HCT116 (cell line): ENCODE measurements around the gene ARMH1. TPM values are rescaled to one million over a fixed set of nuclear protein-coding genes. Genes with fewer than 3 reads are reported as not detected.
A peak's percentile ranks its signal among the peaks of the same experiment; 100 is the strongest.
"Not testable (repeated sequence)": the region's sequence is repeated elsewhere in the genome, so short reads cannot be mapped to it uniquely, and the experiment has no call there.

Experiments
- ATAC-seq: fragments of 200-7000 bp; cut with Tn5 transposase; 2 replicates; pipeline ENCODE4 v1.9.1; 2020; ENCODE audit warnings: mild to moderate bottlenecking, moderate library complexity
- BruUV-seq: library from RNA; stranded (reverse); fragments of 400-500 nt; replicated peaks from 2 replicates; lab custom pipeline; 2021; lab: Mats Ljungman, UMichigan
- CTCF ChIA-PET: fragments of 300-600 bp; sonication (Branson Sonifier 250); formaldehyde crosslinking; loops from one replicate; lab custom pipeline; 2021; ENCODE audit warnings: antibody characterized with exemption; lab: Charles Lee
- POLR2A ChIA-PET: fragments of 300-600, 350-600 bp; sonication (Branson Sonifier 250); formaldehyde crosslinking; loops from one replicate; lab custom pipeline; 2021; ENCODE audit warnings: antibody characterized with exemption; lab: Charles Lee
- RAD21 ChIA-PET, 2 experiments: fragments of 300-600 bp; sonication (Branson Sonifier 250); formaldehyde crosslinking; loops; one replicate each; lab custom pipeline; 2023; ENCODE audit warnings: low total read pairs in 2 of 2; ENCODE audit not compliant: uncharacterized antibody in 2 of 2, unreplicated experiment in 2 of 2, low non-redundant PET in 1 of 2; lab: Charles Lee
- DNase-seq: peaks from one replicate; pipeline ENCODE4 v3.0.0-alpha.2; 2010; ENCODE audit warnings: low read depth, low spot score
- H2AFZ ChIP-seq: fragments of 200-600 bp; shearing (Covaris generic), sonication (generic); 2 replicates; pipeline ENCODE4 v1.6.1; 2017; ENCODE audit warnings: low read depth, mixed run types, mixed read lengths, antibody characterized with exemption, low read length; ENCODE audit not compliant: poor library complexity, severe bottlenecking
- H3K27ac ChIP-seq: 2 replicates; pipeline ENCODE4 v1.5.1; 2012; ENCODE audit warnings: low read depth, low read length
- H3K27me3 ChIP-seq: fragments of 200-600 bp; sonication (generic); 2 replicates; pipeline ENCODE4 v1.6.1; 2016; ENCODE audit warnings: mixed run types, low read length, mixed read lengths; ENCODE audit not compliant: insufficient read depth
- H3K36me3 ChIP-seq, 2 experiments: fragments of 200-500 bp in 1 of 2; fragments of 200-600 bp in 1 of 2; sonication (Bioruptor generic) in 1 of 2; sonication (generic) in 1 of 2; 2 replicates each; pipeline versions ENCODE4 v1.5.1 to v1.6.1; 2014 to 2016; ENCODE audit warnings: low read length in 2 of 2, inconsistent platforms in 1 of 2, mixed read lengths in 1 of 2, mixed run types in 1 of 2; ENCODE audit not compliant: insufficient read depth in 2 of 2, control insufficient read depth in 1 of 2
- H3K4me1 ChIP-seq, 2 experiments: fragments of 200-600 bp in 1 of 2; sonication (generic) in 1 of 2; 2 replicates each; pipeline versions ENCODE4 v1.5.1 to v1.6.1; 2012 to 2017; ENCODE audit warnings: low read length in 2 of 2, inconsistent platforms in 1 of 2, mild to moderate bottlenecking in 1 of 2, mixed read lengths in 1 of 2, mixed run types in 1 of 2, moderate library complexity in 1 of 2; ENCODE audit not compliant: insufficient read depth in 2 of 2, control insufficient read depth in 1 of 2
- H3K4me2 ChIP-seq: fragments of 200-600 bp; sonication (generic); 2 replicates; pipeline ENCODE4 v1.6.1; 2017; ENCODE audit warnings: mixed run types, low read length, mixed read lengths
- H3K4me3 ChIP-seq, 2 experiments: fragments of 200-600 bp in 1 of 2; sonication (generic) in 1 of 2; replicated peaks in 1 of 2; 2 replicates each; pipeline ENCODE4 v1.5.1; 2011 to 2016; ENCODE audit warnings: low read length in 2 of 2, control low read depth in 1 of 2, low read depth in 1 of 2, mild to moderate bottlenecking in 1 of 2, mixed read lengths in 1 of 2, mixed run types in 1 of 2
- H3K79me2 ChIP-seq: fragments of 200-600 bp; sonication (generic); 2 replicates; pipeline ENCODE4 v1.6.1; 2017; ENCODE audit warnings: mild to moderate bottlenecking, mixed run types, low read length, moderate library complexity, mixed read lengths; ENCODE audit not compliant: insufficient read depth
- H3K9ac ChIP-seq: fragments of 200-600 bp; sonication (generic); 2 replicates; pipeline ENCODE4 v1.6.1; 2016; ENCODE audit warnings: low read length, mixed read lengths
- H3K9me2 ChIP-seq: fragments of 200-600 bp; sonication (generic), shearing (Covaris generic); 2 replicates; pipeline ENCODE4 v1.6.1; 2017; ENCODE audit warnings: mixed run types, mild to moderate bottlenecking, moderate library complexity; ENCODE audit not compliant: insufficient read depth
- H3K9me3 ChIP-seq, 2 experiments: fragments of 200-500 bp in 1 of 2; fragments of 200-600 bp in 1 of 2; sonication (Bioruptor generic) in 1 of 2; sonication (generic) in 1 of 2; 2 replicates each; pipeline ENCODE4 v1.6.1; 2014 to 2017; ENCODE audit warnings: low read length in 2 of 2, mixed read lengths in 2 of 2, inconsistent platforms in 1 of 2, low read depth in 1 of 2, mild to moderate bottlenecking in 1 of 2, mixed run types in 1 of 2, moderate library complexity in 1 of 2; ENCODE audit not compliant: control insufficient read depth in 1 of 2, insufficient read depth in 1 of 2
- H4K20me1 ChIP-seq: fragments of 200-600 bp; sonication (generic), shearing (Covaris generic); 2 replicates; pipeline ENCODE4 v1.6.1; 2017; ENCODE audit warnings: mixed run types, mild to moderate bottlenecking, moderate library complexity; ENCODE audit not compliant: insufficient read depth
- ATF3 ChIP-seq: IDR thresholded peaks from 2 replicates; pipeline ENCODE4 v1.6.1; 2012
- ELF1 ChIP-seq: IDR thresholded peaks from 2 replicates; pipeline ENCODE4 v1.6.1; 2012; ENCODE audit warnings: low read depth, borderline replicate concordance
- MAX ChIP-seq: IDR thresholded peaks from 2 replicates; pipeline ENCODE4 v1.6.1; 2012
- POLR2AphosphoS5 ChIP-seq: IDR thresholded peaks from 2 replicates; pipeline ENCODE4 v1.6.1; 2011; ENCODE audit warnings: mild to moderate bottlenecking, low read depth, low read length, moderate library complexity
- SP1 ChIP-seq: IDR thresholded peaks from 2 replicates; pipeline ENCODE4 v1.6.1; 2012; ENCODE audit warnings: low read depth
- ZFX ChIP-seq: fragments of 450-650 bp; IDR thresholded peaks from 2 replicates; pipeline ENCODE4 v1.6.1; 2017
- ZNF274 ChIP-seq: fragments of 200-500 bp; sonication (Bioruptor generic); IDR thresholded peaks from 2 replicates; pipeline ENCODE4 v1.6.1; 2014; ENCODE audit warnings: mild to moderate bottlenecking, low read depth, low read length, inconsistent platforms
- intact Hi-C: fragments of 100-400 bp; cut with micrococcal nuclease; formaldehyde crosslinking; loops from 2 replicates; pipeline ENCODE4 v1.10.0; 2022
- total RNA-seq: library from RNA; stranded (reverse); gene quantifications from one replicate; pipeline ENCODE4 v1.2.1, GENCODE V29; 2021; ENCODE audit not compliant: unreplicated experiment

The ARMH1 gene
- total RNA-seq, 1 experiment from 2014 or later: 3.2 TPM

GRCh38 chr1:44735992-44736391, 61.5 kb downstream of the ARMH1 start:
- H3K27ac ChIP-seq: no peak overlapping the region
- peaks cover 20 to 41% of the 10 kb centered on the region in 2 experiments for H3K4me1 ChIP-seq
- no peaks in the 10 kb centered on the region for H3K27me3 ChIP-seq
- no peak overlapping the region for H3K9ac ChIP-seq
- H2AFZ ChIP-seq: no peak overlapping the region
- no peaks in the 10 kb centered on the region for H3K9me3 ChIP-seq
- no peaks in the 10 kb centered on the region for H4K20me1 ChIP-seq
- no peak for TF ChIP-seq ZNF274
- TF ChIP-seq MAX: no peak
- TF ChIP-seq SP1: no peak
- TF ChIP-seq POLR2AphosphoS5: no peak
- TF ChIP-seq ZFX: no peak
- no peak for TF ChIP-seq ATF3
- no peak for TF ChIP-seq ELF1
- peaks cover 13% of the 10 kb centered on the region for H3K79me2 ChIP-seq
- DNase-seq (no peak), ATAC-seq (no peak)
- no TSS peak for BruUV-seq
- ChIA-PET CTCF (no interaction called here), POLR2A (interaction anchor here (2.4 kb wide), 1 partner anchor 14 kb away, joined by 15 read pairs; no protein-coding TSS in a partner anchor), RAD21 (no interaction called here)
- no peaks in the 10 kb centered on the region for H3K9me2 ChIP-seq
- intact Hi-C loops: no loop called here
- H3K36me3 ChIP-seq: peaks cover 0 to 2% of the 10 kb centered on the region in 2 experiments; a peak in 1 of 4 replicates
- no peak overlapping the region for H3K4me3 ChIP-seq
- H3K4me2 ChIP-seq: no peak overlapping the region

GRCh38 chr1:44738953-44739306, 64.4 kb downstream of the ARMH1 start:
- H3K4me1 ChIP-seq: peaks cover 5 to 23% of the 10 kb centered on the region in 2 experiments; a peak in 3 of 4 replicates
- H3K4me2 ChIP-seq: peak overlapping the region; percentile 85
- RAD21 ChIA-PET, H3K9me2 ChIP-seq, ATAC-seq, H2AFZ ChIP-seq, CTCF ChIA-PET, H3K9me3 ChIP-seq, H4K20me1 ChIP-seq, H3K27me3 ChIP-seq, DNase-seq: not testable (repeated sequence)
- H3K79me2 ChIP-seq: peaks cover 38% of the 10 kb centered on the region
- POLR2A ChIA-PET: interaction anchor here (1.0 to 1.1 kb wide), 2 partner anchors 12 to 17 kb away, joined by 3 to 6 read pairs; no protein-coding TSS in a partner anchor
- H3K9ac ChIP-seq: peak overlapping the region; percentile 97
- H3K4me3 ChIP-seq: peak overlapping the region; percentile 75 to 95
- H3K27ac ChIP-seq: peak overlapping the region; percentile 65
- intact Hi-C loops: loop anchor here (1.0 kb wide), 1 partner anchor 8 kb away; the partner anchor contains the start of gene RNU5D-1
- H3K36me3 ChIP-seq: peaks cover 4 to 25% of the 10 kb centered on the region in 2 experiments; a peak in 2 of 4 replicates
- TSS peak; percentile 99 for BruUV-seq
